SU-DHL-6 (cell line): Measurements from ENCODE around the gene TBRG1.

Source experiments
- H2AFZ ChIP-seq: fragments of 200-600 bp; sonication (generic); 2 replicates; pipeline ENCODE4 v1.6.1; 2014; ENCODE audit warnings: low read depth, mild to moderate bottlenecking, moderate library complexity, mixed read lengths, antibody characterized with exemption, low read length; ENCODE audit not compliant: severe bottlenecking
- H3F3A ChIP-seq: fragments of 200-600 bp; shearing (Covaris generic); 2 replicates; pipeline ENCODE4 v1.6.0; 2016; ENCODE audit warnings: antibody characterized with exemption, mild to moderate bottlenecking; ENCODE audit not compliant: insufficient read depth
- H3K27ac ChIP-seq: fragments of 200-600 bp; sonication (generic); 2 replicates; pipeline ENCODE4 v1.5.1; 2016; ENCODE audit warnings: low read depth, mild to moderate bottlenecking, low read length, moderate library complexity, mixed read lengths
- H3K27me3 ChIP-seq: fragments of 200-600 bp; sonication (generic), shearing (Covaris generic); 2 replicates; pipeline ENCODE4 v1.6.0; 2014; ENCODE audit warnings: mild to moderate bottlenecking, low read length
- H3K36me3 ChIP-seq: fragments of 200-600 bp; sonication (generic); 2 replicates; pipeline ENCODE4 v1.6.1; 2014; ENCODE audit warnings: mild to moderate bottlenecking, low read length, mixed read lengths
- H3K4me2 ChIP-seq: fragments of 300-600, 200-600 bp; shearing (Covaris generic), sonication (generic); 2 replicates; pipeline ENCODE4 v1.6.0; 2014; ENCODE audit warnings: low read length, low read depth, mild to moderate bottlenecking; ENCODE audit not compliant: poor library complexity, severe bottlenecking
- H3K4me3 ChIP-seq: fragments of 200-600 bp; sonication (generic); 2 replicates; pipeline ENCODE4 v1.5.1; 2014; ENCODE audit warnings: antibody characterized with exemption, low read length, mild to moderate bottlenecking, mixed read lengths; ENCODE audit not compliant: insufficient read depth, poor library complexity, severe bottlenecking
- H3K79me2 ChIP-seq: fragments of 200-600 bp; sonication (generic); 2 replicates; pipeline ENCODE4 v1.6.1; 2014; ENCODE audit warnings: mild to moderate bottlenecking, low read length, moderate library complexity; ENCODE audit not compliant: insufficient read depth
- H3K9ac ChIP-seq: fragments of 200-600 bp; sonication (generic); 2 replicates; pipeline ENCODE4 v1.7.0; 2014; ENCODE audit warnings: mild to moderate bottlenecking, low read length
- H3K9me2 ChIP-seq: fragments of 200-600 bp; sonication (generic); replicated peaks from 2 replicates; pipeline ENCODE4 v1.6.1; 2014; ENCODE audit warnings: low read length; ENCODE audit not compliant: insufficient read depth
- H3K9me3 ChIP-seq: fragments of 200-600 bp; sonication (generic); 2 replicates; pipeline ENCODE4 v1.6.1; 2014; ENCODE audit warnings: low read length, mixed read lengths; ENCODE audit not compliant: insufficient read depth
- H4K20me1 ChIP-seq: fragments of 200-600 bp; sonication (generic); 2 replicates; pipeline ENCODE4 v1.6.1; 2014; ENCODE audit warnings: low read depth, mild to moderate bottlenecking, antibody characterized with exemption, low read length, moderate library complexity, mixed read lengths
- CTCF ChIP-seq: fragments of 200-600 bp; sonication (generic); IDR thresholded peaks from one replicate; pipeline ENCODE4 v1.5.1; 2017; ENCODE audit warnings: antibody characterized with exemption, mild to moderate bottlenecking, low read length, moderate library complexity; ENCODE audit not compliant: insufficient read depth, poor library complexity, severe bottlenecking
- EZH2phosphoT487 ChIP-seq: fragments of 200-600 bp; sonication (generic), shearing (Covaris generic); conservative IDR thresholded peaks from 2 replicates; pipeline ENCODE4 v1.6.1; 2018; ENCODE audit warnings: mild to moderate bottlenecking, antibody characterized with exemption, low read length, moderate library complexity, mixed read lengths

TBRG1 gene

DNA sequence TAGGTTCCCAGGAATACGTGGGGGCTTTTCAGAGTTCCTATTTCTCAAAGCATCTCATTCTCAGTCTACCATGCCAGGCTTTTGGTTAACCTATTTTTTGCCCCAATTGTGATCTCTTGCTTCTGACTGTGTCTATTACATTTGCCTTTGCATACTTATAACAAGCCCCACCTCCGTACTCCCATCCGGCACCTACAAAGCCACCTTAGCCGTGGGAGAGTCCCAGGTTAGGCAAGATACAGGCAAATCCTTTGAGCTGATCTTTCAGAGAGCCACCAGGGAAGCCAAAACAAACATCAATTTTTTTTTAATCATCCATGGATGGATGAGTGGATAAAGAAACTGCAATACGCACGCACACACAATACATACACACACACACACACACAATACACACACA is 30.0 kb upstream of the TBRG1 start:
- TF ChIP-seq EZH2phosphoT487 (no peak), CTCF (no peak)
- Histone ChIP-seq H3K9ac (no peak overlapping the region), H3K9me2 (no peaks in the 10 kb centered on the region), H3K4me3 (no peak overlapping the region), H3K4me2 (no peak overlapping the region), H3K9me3 (no peaks in the 10 kb centered on the region), H4K20me1 (no peaks in the 10 kb centered on the region), H3F3A (no peaks in the 10 kb centered on the region), H3K79me2 (no peaks in the 10 kb centered on the region), H3K27me3 (no peaks in the 10 kb centered on the region), H3K27ac (no peak overlapping the region), H3K36me3 (no peaks in the 10 kb centered on the region), H2AFZ (no peak overlapping the region)

DNA sequence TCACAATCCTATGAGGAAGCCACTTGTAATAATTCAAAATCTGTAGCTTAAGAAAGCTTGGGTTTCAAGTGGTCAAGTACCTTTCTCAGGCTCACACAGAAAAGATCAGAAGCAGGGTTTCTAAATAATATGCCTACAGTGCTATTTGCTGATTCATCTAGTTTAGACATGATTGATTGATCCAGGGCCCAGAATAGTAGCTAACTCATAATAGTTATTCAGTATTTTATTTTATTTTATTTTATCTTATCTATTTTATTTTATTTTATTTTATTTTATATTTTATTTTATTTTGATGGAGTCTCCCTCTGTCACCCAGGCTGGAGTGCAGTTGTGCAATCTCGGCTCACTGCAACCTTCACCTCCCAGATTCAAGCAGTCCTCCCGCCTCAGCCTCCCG is 27.4 kb upstream of the TBRG1 start:
- no peak overlapping the region for H3K9ac ChIP-seq
- no peaks in the 10 kb centered on the region for H3K27me3 ChIP-seq
- TF ChIP-seq EZH2phosphoT487 = no peak
- no peaks in the 10 kb centered on the region for H3K9me3 ChIP-seq
- no peaks in the 10 kb centered on the region for H3K36me3 ChIP-seq
- no peak overlapping the region for H3K4me2 ChIP-seq
- no peaks in the 10 kb centered on the region for H3K9me2 ChIP-seq
- no peak overlapping the region for H3K27ac ChIP-seq
- H3F3A ChIP-seq = no peaks in the 10 kb centered on the region
- H2AFZ ChIP-seq = no peak overlapping the region
- H4K20me1 ChIP-seq = no peaks in the 10 kb centered on the region
- no peak overlapping the region for H3K4me3 ChIP-seq
- no peaks in the 10 kb centered on the region for H3K79me2 ChIP-seq

DNA sequence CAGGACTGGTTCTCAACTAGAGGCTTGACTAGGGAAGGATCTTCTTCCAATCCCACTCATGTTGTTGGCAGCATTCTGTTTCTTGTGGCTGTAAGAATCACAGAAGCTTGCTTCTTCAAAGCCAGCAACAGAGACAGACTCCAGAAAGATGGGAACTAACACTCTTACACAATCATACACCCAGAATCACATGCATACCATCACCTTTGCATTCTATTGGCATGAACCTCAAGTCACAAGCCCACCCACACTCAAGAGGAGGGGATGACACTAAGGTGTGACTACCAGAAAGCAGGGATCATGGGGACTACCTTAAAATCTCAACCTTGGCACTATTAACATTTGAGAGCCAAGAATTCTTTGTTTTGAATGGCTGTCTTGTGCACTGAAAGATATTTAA is 25.0 kb upstream of the TBRG1 start:
- no peak overlapping the region for H2AFZ ChIP-seq
- H3K9me3 ChIP-seq = no peaks in the 10 kb centered on the region
- no peak overlapping the region for H3K9ac ChIP-seq
- no peaks in the 10 kb centered on the region for H4K20me1 ChIP-seq
- no peaks in the 10 kb centered on the region for H3K9me2 ChIP-seq
- H3K27me3 ChIP-seq = no peaks in the 10 kb centered on the region
- TF ChIP-seq EZH2phosphoT487 (no peak), CTCF (no peak)
- no peaks in the 10 kb centered on the region for H3F3A ChIP-seq
- H3K36me3 ChIP-seq = no peaks in the 10 kb centered on the region
- H3K79me2 ChIP-seq = no peaks in the 10 kb centered on the region
- no peak overlapping the region for H3K27ac ChIP-seq
- no peak overlapping the region for H3K4me3 ChIP-seq
- no peak overlapping the region for H3K4me2 ChIP-seq

- Histone ChIP-seq H3F3A (no peaks in the 10 kb centered on the region), H3K4me3 (no peak overlapping the region), H3K27me3 (no peaks in the 10 kb centered on the region), H3K4me2 (no peak overlapping the region), H4K20me1 (no peaks in the 10 kb centered on the region), H3K9me2 (no peaks in the 10 kb centered on the region), H3K9ac (no peak overlapping the region), H3K9me3 (no peaks in the 10 kb centered on the region), H3K79me2 (no peaks in the 10 kb centered on the region), H2AFZ (no peak overlapping the region), H3K36me3 (no peaks in the 10 kb centered on the region), H3K27ac (no peak overlapping the region)
- TF ChIP-seq CTCF (no peak), EZH2phosphoT487 (no peak)
Observed at GRCh38 chr11:124600621-124601320, 21.9 kb upstream of the TBRG1 start.
